CD4-positive, alpha-beta T cell (primary cell): ENCODE results near the gene EML4. TPM values are rescaled to one million over a fixed set of nuclear protein-coding genes. Genes with fewer than 3 reads are reported as not detected.

ENCODE experiments used
- ATAC-seq: fragments of 200-7000 bp; cut with Tn5 transposase; one replicate; pipeline ENCODE4 v1.10.0; 2022; ENCODE audit warnings: mild to moderate bottlenecking; ENCODE audit not compliant: poor library complexity
- CTCF ChIA-PET: fragments of 350-600 bp; sonication (Branson Sonifier 250); formaldehyde crosslinking; loops from one replicate; lab custom pipeline; 2021; ENCODE audit warnings: antibody characterized with exemption, inconsistent platforms; lab: Charles Lee
- POLR2A ChIA-PET: fragments of 350-600 bp; sonication (Branson Sonifier 250); formaldehyde crosslinking; loops from one replicate; lab custom pipeline; 2021; ENCODE audit warnings: antibody characterized with exemption, inconsistent platforms; lab: Charles Lee
- DNase-seq, 14 experiments: peaks; one replicate each; pipeline ENCODE4 v3.0.0-alpha.2; 2013 to 2020; ENCODE audit warnings: mixed read lengths in 2 of 14
- H3K27ac ChIP-seq, 2 donors: one replicate each; pipeline versions ENCODE4 v1.5.1 to v1.7.0; 2013; ENCODE audit warnings: low read length in 2 of 2, low read depth in 1 of 2, mild to moderate bottlenecking in 1 of 2
- H3K27me3 ChIP-seq, 2 experiments: 1 replicate in 1 of 2; 2 replicates in 1 of 2; pipeline versions ENCODE4 v1.6.1 to v1.7.0; 2013; ENCODE audit warnings: low read length in 2 of 2, control low read depth in 1 of 2, mild to moderate bottlenecking in 1 of 2, moderate library complexity in 1 of 2; ENCODE audit not compliant: insufficient read depth in 2 of 2, control insufficient read depth in 1 of 2
- H3K36me3 ChIP-seq: one replicate; pipeline ENCODE4 v1.6.1; 2013; ENCODE audit warnings: low read length, control low read depth; ENCODE audit not compliant: insufficient read depth
- H3K4me1 ChIP-seq: one replicate; pipeline ENCODE4 v1.6.1; 2013; ENCODE audit warnings: low read length, control low read depth; ENCODE audit not compliant: insufficient read depth
- H3K4me3 ChIP-seq: one replicate; pipeline ENCODE4 v1.5.1; 2013; ENCODE audit warnings: mild to moderate bottlenecking, low read length, moderate library complexity
- H3K9me3 ChIP-seq, 2 experiments: 1 replicate in 1 of 2; 2 replicates in 1 of 2; pipeline versions ENCODE4 v1.6.1 to v1.7.0; 2013; ENCODE audit warnings: low read length in 2 of 2, mild to moderate bottlenecking in 2 of 2, control low read depth in 1 of 2, moderate library complexity in 1 of 2; ENCODE audit not compliant: control insufficient read depth in 1 of 2, insufficient read depth in 1 of 2
- H3K27ac Mint-ChIP-seq: one replicate; pipeline ENCODE4 v1.8.0; 2020; ENCODE audit warnings: mixed read lengths
- H3K27me3 Mint-ChIP-seq: one replicate; pipeline ENCODE4 v1.8.0; 2021; ENCODE audit warnings: mixed read lengths
- H3K36me3 Mint-ChIP-seq: one replicate; pipeline ENCODE4 v1.8.0; 2021; ENCODE audit warnings: low read depth, mixed read lengths
- H3K4me1 Mint-ChIP-seq: one replicate; pipeline ENCODE4 v1.8.0; 2021; ENCODE audit warnings: low read depth, mixed read lengths
- H3K4me3 Mint-ChIP-seq: one replicate; pipeline ENCODE4 v1.8.0; 2020; ENCODE audit warnings: mild to moderate bottlenecking, mixed read lengths
- H3K9me3 Mint-ChIP-seq: one replicate; pipeline ENCODE4 v1.8.0; 2020; ENCODE audit warnings: mixed read lengths
- CTCF ChIP-seq: fragments of 200-600 bp; IDR thresholded peaks from one replicate; pipeline ENCODE4 v1.8.0; 2022; ENCODE audit warnings: antibody characterized with exemption, mild to moderate bottlenecking
- intact Hi-C, 2 experiments: fragments of 100-400 bp; cut with DNase I in 1 of 2; cut with micrococcal nuclease in 1 of 2; formaldehyde crosslinking; loops; one replicate each; pipeline versions ENCODE4 v1.15.1 to v1.9.0; 2023 to 2025; cut with DNase I, micrococcal nuclease
- total RNA-seq, 174 experiments: library from RNA in 2 of 174; stranded (reverse) in 2 of 174; gene quantifications; one replicate each; pipeline ENCODE4 v1.2.3 and lab custom pipeline; 2021 to 2026

The EML4 gene
- total RNA-seq, 2 experiments from 2014 or later: 219 to 228 TPM

GRCh38 chr2:42217914-42218313, 48.8 kb downstream of the EML4 start:
- Histone ChIP-seq H3K9me3 (no peaks in the 10 kb centered on the region), H3K36me3 (no peaks in the 10 kb centered on the region), H3K4me3 (no peak overlapping the region), H3K4me1 (peaks cover 37% of the 10 kb centered on the region), H3K27me3 (no peaks in the 10 kb centered on the region), H3K27ac (no peak overlapping the region)
- intact Hi-C loops: no loop called here
- TF ChIP-seq CTCF: no peak
- ChIA-PET POLR2A (no interaction called here), CTCF (no interaction called here)
- H3K36me3 Mint-ChIP-seq: peaks cover 55% of the 10 kb centered on the region
- H3K9me3 Mint-ChIP-seq: no peaks in the 10 kb centered on the region
- H3K4me3 Mint-ChIP-seq: no peak overlapping the region
- ATAC-seq (no peak), DNase-seq (no peak)
- H3K27ac Mint-ChIP-seq: peak overlapping the region; percentile 43
- no peaks in the 10 kb centered on the region for H3K27me3 Mint-ChIP-seq
- peaks cover 86% of the 10 kb centered on the region for H3K4me1 Mint-ChIP-seq

GRCh38 chr2:42218712-42219111, 49.6 kb downstream of the EML4 start:
- ChIA-PET CTCF (no interaction called here), POLR2A (no interaction called here)
- intact Hi-C loops: no loop called here
- no peak for TF ChIP-seq CTCF
- Mint-ChIP-seq H3K27ac (no peak overlapping the region), H3K9me3 (no peaks in the 10 kb centered on the region), H3K4me1 (peaks cover 89% of the 10 kb centered on the region), H3K4me3 (peak overlapping the region; percentile 17), H3K27me3 (no peaks in the 10 kb centered on the region), H3K36me3 (peaks cover 58% of the 10 kb centered on the region)
- Histone ChIP-seq H3K4me1 (peaks cover 37% of the 10 kb centered on the region), H3K27me3 (no peaks in the 10 kb centered on the region), H3K36me3 (no peaks in the 10 kb centered on the region), H3K9me3 (no peaks in the 10 kb centered on the region), H3K4me3 (no peak overlapping the region), H3K27ac (no peak overlapping the region)
- DNase-seq (no peak), ATAC-seq (no peak)

- H3K27ac ChIP-seq: no peak overlapping the region
- ChIA-PET CTCF (no interaction called here), POLR2A (no interaction called here)
- peaks cover 93% of the 10 kb centered on the region for H3K4me1 Mint-ChIP-seq
- no peak for DNase-seq
- H3K9me3 ChIP-seq: no peaks in the 10 kb centered on the region
- intact Hi-C loops: no loop called here
- TF ChIP-seq CTCF: no peak
- no peak for ATAC-seq
- peaks cover 37% of the 10 kb centered on the region for H3K4me1 ChIP-seq
- no peak overlapping the region for H3K4me3 ChIP-seq
- no peak overlapping the region for H3K27ac Mint-ChIP-seq
- H3K36me3 Mint-ChIP-seq: peaks cover 61% of the 10 kb centered on the region
- H3K27me3 ChIP-seq: no peaks in the 10 kb centered on the region
- H3K4me3 Mint-ChIP-seq: no peak overlapping the region
- no peaks in the 10 kb centered on the region for H3K36me3 ChIP-seq
- H3K27me3 Mint-ChIP-seq: no peaks in the 10 kb centered on the region
- H3K9me3 Mint-ChIP-seq: no peaks in the 10 kb centered on the region
These were observed 50.0 kb downstream of the EML4 start for GRCh38 chr2:42219160-42219559.
